Adrenal gland (tissue), 5 donors: ENCODE data around the gene SMURF1.

Source experiments
- CTCF ChIP-seq, 6 experiments: fragments of 450-650 bp in 4 of 6; fragments of 200-600 bp in 2 of 6; sonication (generic) in 1 of 6; IDR thresholded peaks; 1 replicate in 5 of 6; 2 replicates in 1 of 6; pipeline versions ENCODE4 v1.5.1 to v1.8.0; 2016 to 2021; ENCODE audit warnings: antibody characterized with exemption in 6 of 6, mild to moderate bottlenecking in 2 of 6, moderate library complexity in 1 of 6
- POLR2A ChIP-seq, 2 donors: fragments of 450-650 bp; IDR thresholded peaks; one replicate each; pipeline ENCODE4 v1.6.1; 2017; ENCODE audit warnings: antibody characterized with exemption in 2 of 2, mild to moderate bottlenecking in 2 of 2, moderate library complexity in 1 of 2
- donor health status: DM: no; HTN: no; CAD: no.

- TF ChIP-seq CTCF (IDR thresholded peaks at IDR 0.05), result no peak
- TF ChIP-seq POLR2A (IDR thresholded peaks at IDR 0.05), result no peak
These were observed 158.0 kb downstream of the SMURF1 start for GRCh38 chr7:98985945-98986344.
